ENCODE measurements around the gene AKAP12.

AKAP12 gene

GRCh38 chr6:151350442-151351145 lies 110.8 kb downstream of the AKAP12 start:
- no peak for DNase-seq
- no peak overlapping the region for H3K4me2 ChIP-seq (ENCODE audit: low read depth, low read length)
- no peaks in the 10 kb centered on the region for H4K20me1 ChIP-seq (ENCODE audit: insufficient read depth, low read length)

GRCh38 chr6:151351146-151351700 lies 111.5 kb downstream of the AKAP12 start:
- TF ChIP-seq CTCF (IDR thresholded peaks at IDR 0.05; ENCODE audit: low read length) (no peak), EZH2 (optimal IDR thresholded peaks at IDR 0.05; ENCODE audit: low read depth, low read length) (no peak), EZH2phosphoT487 (IDR thresholded peaks at IDR 0.05; ENCODE audit: low read length) (no peak)
- H3F3A ChIP-seq (ENCODE audit: insufficient read depth, low read length), result no peaks in the 10 kb centered on the region
- H4K20me1 ChIP-seq (ENCODE audit: insufficient read depth, low read length), result no peaks in the 10 kb centered on the region
- H3K4me1 ChIP-seq (ENCODE audit: low read length), result no peaks in the 10 kb centered on the region
- H3K27me3 ChIP-seq (replicated peaks; ENCODE audit: insufficient read depth, low read length), result no peaks in the 10 kb centered on the region
- H3K4me2 ChIP-seq (ENCODE audit: low read depth, low read length), result no peak overlapping the region
- no peaks in the 10 kb centered on the region for H3K79me2 ChIP-seq (ENCODE audit: low read length)
- no peaks in the 10 kb centered on the region for H3K9me3 ChIP-seq (replicated peaks; ENCODE audit: insufficient read depth, low read length)
- H3K36me3 ChIP-seq (replicated peaks; ENCODE audit: insufficient read depth, low read length), result no peaks in the 10 kb centered on the region
- H3K27ac ChIP-seq (ENCODE audit: low read length), result no peak overlapping the region
- DNase-seq, result no peak
- no peak overlapping the region for H3K9ac ChIP-seq (ENCODE audit: low read length)
- H3K4me3 ChIP-seq (ENCODE audit: low read length), result no peak overlapping the region
- H3K9me2 ChIP-seq (replicated peaks; ENCODE audit: insufficient read depth, low read length), result no peaks in the 10 kb centered on the region
- H2AFZ ChIP-seq (ENCODE audit: low read length), result no peak overlapping the region

More at GRCh38 chr6:151350442-151351145, 110.8 kb downstream of the AKAP12 start:
- TF ChIP-seq EZH2 (optimal IDR thresholded peaks at IDR 0.05; ENCODE audit: low read depth, low read length), result no peak
- TF ChIP-seq CTCF (IDR thresholded peaks at IDR 0.05; ENCODE audit: low read length), result no peak
- TF ChIP-seq EZH2phosphoT487 (IDR thresholded peaks at IDR 0.05; ENCODE audit: low read length), result no peak
- Histone ChIP-seq H3K4me3 (ENCODE audit: low read length) (no peak overlapping the region), H3K9me3 (replicated peaks; ENCODE audit: insufficient read depth, low read length) (no peaks in the 10 kb centered on the region), H3K36me3 (replicated peaks; ENCODE audit: insufficient read depth, low read length) (no peaks in the 10 kb centered on the region), H3F3A (ENCODE audit: insufficient read depth, low read length) (no peaks in the 10 kb centered on the region), H3K4me1 (ENCODE audit: low read length) (no peaks in the 10 kb centered on the region), H2AFZ (ENCODE audit: low read length) (no peak overlapping the region), H3K9me2 (replicated peaks; ENCODE audit: insufficient read depth, low read length) (no peaks in the 10 kb centered on the region), H3K27ac (ENCODE audit: low read length) (no peak overlapping the region), H3K79me2 (ENCODE audit: low read length) (no peaks in the 10 kb centered on the region), H3K9ac (ENCODE audit: low read length) (no peak overlapping the region), H3K27me3 (replicated peaks; ENCODE audit: insufficient read depth, low read length) (no peaks in the 10 kb centered on the region)

DNA sequence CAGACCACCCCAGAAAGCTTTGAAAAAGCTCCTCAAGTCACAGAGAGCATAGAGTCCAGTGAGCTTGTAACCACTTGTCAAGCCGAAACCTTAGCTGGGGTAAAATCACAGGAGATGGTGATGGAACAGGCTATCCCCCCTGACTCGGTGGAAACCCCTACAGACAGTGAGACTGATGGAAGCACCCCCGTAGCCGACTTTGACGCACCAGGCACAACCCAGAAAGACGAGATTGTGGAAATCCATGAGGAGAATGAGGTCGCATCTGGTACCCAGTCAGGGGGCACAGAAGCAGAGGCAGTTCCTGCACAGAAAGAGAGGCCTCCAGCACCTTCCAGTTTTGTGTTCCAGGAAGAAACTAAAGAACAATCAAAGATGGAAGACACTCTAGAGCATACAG lies 112.0 kb downstream of the AKAP12 start:
- DNase-seq, result no peak
- no peaks in the 10 kb centered on the region for H3K27me3 ChIP-seq (replicated peaks; ENCODE audit: insufficient read depth, low read length)
- TF ChIP-seq CTCF (IDR thresholded peaks at IDR 0.05; ENCODE audit: low read length) (no peak), EZH2phosphoT487 (IDR thresholded peaks at IDR 0.05; ENCODE audit: low read length) (no peak), EZH2 (optimal IDR thresholded peaks at IDR 0.05; ENCODE audit: low read depth, low read length) (no peak)
- no peaks in the 10 kb centered on the region for H3F3A ChIP-seq (ENCODE audit: insufficient read depth, low read length)
- no peaks in the 10 kb centered on the region for H4K20me1 ChIP-seq (ENCODE audit: insufficient read depth, low read length)
- H3K4me2 ChIP-seq (ENCODE audit: low read depth, low read length), result no peak overlapping the region
- H2AFZ ChIP-seq (ENCODE audit: low read length), result no peak overlapping the region
- H3K79me2 ChIP-seq (ENCODE audit: low read length), result no peaks in the 10 kb centered on the region
- no peak overlapping the region for H3K4me3 ChIP-seq (ENCODE audit: low read length)
- no peak overlapping the region for H3K27ac ChIP-seq (ENCODE audit: low read length)
- no peaks in the 10 kb centered on the region for H3K36me3 ChIP-seq (replicated peaks; ENCODE audit: insufficient read depth, low read length)
- H3K9me2 ChIP-seq (replicated peaks; ENCODE audit: insufficient read depth, low read length), result no peaks in the 10 kb centered on the region
- no peaks in the 10 kb centered on the region for H3K9me3 ChIP-seq (replicated peaks; ENCODE audit: insufficient read depth, low read length)
- no peak overlapping the region for H3K9ac ChIP-seq (ENCODE audit: low read length)
- H3K4me1 ChIP-seq (ENCODE audit: low read length), result no peaks in the 10 kb centered on the region

Measured in MM.1S (cell line).